Tongue (tissue), 2 donors: ENCODE results near the gene CRB1. TPM values are rescaled to one million over a fixed set of nuclear protein-coding genes. Genes with fewer than 3 reads are reported as not detected.

Experiments
- small RNA-seq: library from RNA; depleted of rRNA; stranded (forward); fragments of <200 nt; gene quantifications from one replicate; pipeline ENCODE3, GENCODE V24; 2014; ENCODE audit warnings: low replicate concordance
- total RNA-seq: library from RNA; depleted of rRNA; stranded (reverse); fragments of >200 nt; gene quantifications from one replicate; pipeline ENCODE4 v1.2.3, GENCODE V29; 2014

The CRB1 gene
- total RNA-seq, 1 donor from 2014 or later = 1.2 TPM

Small RNA genes lying within 50 kb of the gene (small RNA-seq; reads per million reads assigned to genes)
- gene MRPS21P3 = not detected

Other genes with a start within 250 kb of the CRB1 start
- not detected for gene F13B, start 201.0 kb upstream of the CRB1 start, total RNA-seq
- gene ASPM, start 121.6 kb upstream of the CRB1 start, total RNA-seq = 23.7 TPM
- gene ZBTB41, start 67.0 kb upstream of the CRB1 start, total RNA-seq = 27.5 TPM